NCI-H748 (cell line): ENCODE results near the gene CPEB4.

ENCODE experiments used
- DNase-seq: peaks from one replicate; lab custom pipeline; 2025; ENCODE audit not compliant: unreplicated experiment; lab: John Stamatoyannopoulos, UW

Gene CPEB4

GRCh38 chr5:173971681-173972345 lies 83.7 kb downstream of the CPEB4 start:
- no peak for DNase-seq

- no peak for DNase-seq
Observed at GRCh38 chr5:173972607-173972924, 84.4 kb downstream of the CPEB4 start.

GRCh38 chr5:173972925-173973615 lies 84.9 kb downstream of the CPEB4 start:
- DNase-seq, result peak; percentile 89

GRCh38 chr5:173973616-173973969 lies 85.4 kb downstream of the CPEB4 start:
- DNase-seq, result peak; percentile 64

- DNase-seq, result no peak
Observed at GRCh38 chr5:173974688-173975239, 86.6 kb downstream of the CPEB4 start.

- peak; percentile 25 for DNase-seq
Observed at GRCh38 chr5:173981185-173981761, 93.1 kb downstream of the CPEB4 start.

- no peak for DNase-seq
Observed at GRCh38 chr5:173984218-173984617, 96.1 kb downstream of the CPEB4 start.

GRCh38 chr5:173988554-173989431 lies 100.6 kb downstream of the CPEB4 start, which contains the start of gene C5orf47:
Gene C5orf47 (plus strand): TSS chr5:173989170. CDS start chr5:173989264, 94 bp downstream.
- no peak for DNase-seq

- DNase-seq, result no peak
Observed at GRCh38 chr5:173989432-173990082, 101.4 kb downstream of the CPEB4 start.

- no peak for DNase-seq
Observed at GRCh38 chr5:173997331-173997730, 109.2 kb downstream of the CPEB4 start.

- DNase-seq, result peak; percentile 40
Observed at GRCh38 chr5:173998531-173998930, 110.4 kb downstream of the CPEB4 start.

GRCh38 chr5:174000076-174000475 lies 111.9 kb downstream of the CPEB4 start:
- DNase-seq, result no peak

- DNase-seq, result no peak
Observed at GRCh38 chr5:174003795-174004194, 115.6 kb downstream of the CPEB4 start.

- no peak for DNase-seq
Observed at GRCh38 chr5:174008922-174009321, 120.8 kb downstream of the CPEB4 start.

- no peak for DNase-seq
Observed at GRCh38 chr5:174010365-174010764, 122.2 kb downstream of the CPEB4 start.

GRCh38 chr5:174011441-174011840 lies 123.3 kb downstream of the CPEB4 start:
- no peak for DNase-seq
